ENCODE measurements around the gene STIMATE. TPM values are rescaled to one million over a fixed set of nuclear protein-coding genes. Genes with fewer than 3 reads are reported as not detected.
A peak's percentile ranks its signal among the peaks of the same experiment; 100 is the strongest.

Gene STIMATE
- total RNA-seq, 2 donors from 2014 or later, result 45.2 to 75.1 TPM

- Histone ChIP-seq H3K27ac (peak within 1 kb of the TSS; percentile 90 to 91), H3K36me3 (peaks cover 3% of the 10 kb centered on the region), H3K4me1 (ENCODE audit: control insufficient read depth in 1 of 2, low read depth in 2 of 2) (peaks cover 26 to 67% of the 10 kb centered on the region in 2 donors), H3K27me3 (replicated peaks; ENCODE audit: insufficient read depth) (no peaks in the 10 kb centered on the region), H3K9me3 (no peaks in the 10 kb centered on the region), H3K4me3 (peak within 1 kb of the TSS; percentile 60)
- ATAC-seq (ENCODE audit: insufficient number of reproducible peaks, low FRiP score, low read depth), result no peak
- no peak for TF ChIP-seq CTCF (IDR thresholded peaks at IDR 0.05)
- DNase-seq (ENCODE audit: low spot score), result no peak
These were observed 66.7 kb downstream of the STIMATE start, which contains the start of gene ITIH4 for GRCh38 chr3:52830535-52831258. TSS of gene ITIH4 (minus strand) at chr3:52830672. CDS start at chr3:52830642, 30 bp downstream.

- DNase-seq (ENCODE audit: low spot score), result no peak
- no peaks in the 10 kb centered on the region for H3K27me3 ChIP-seq (replicated peaks; ENCODE audit: insufficient read depth)
- no peak for TF ChIP-seq CTCF (IDR thresholded peaks at IDR 0.05)
- H3K36me3 ChIP-seq, result peaks cover 5% of the 10 kb centered on the region
- peaks cover 24 to 60% of the 10 kb centered on the region in 2 donors for H3K4me1 ChIP-seq (ENCODE audit: control insufficient read depth in 1 of 2, low read depth in 2 of 2)
- no peaks in the 10 kb centered on the region for H3K9me3 ChIP-seq
- H3K27ac ChIP-seq, result peak overlapping the region; percentile 90 to 91
- no peak for ATAC-seq (ENCODE audit: insufficient number of reproducible peaks, low FRiP score, low read depth)
- peak overlapping the region; percentile 60 for H3K4me3 ChIP-seq
These were observed 67.4 kb downstream of the STIMATE start for GRCh38 chr3:52829906-52830463.

GRCh38 chr3:52829482-52829881 is 67.9 kb downstream of the STIMATE start:
- Histone ChIP-seq H3K4me3 (peak overlapping the region; percentile 60), H3K9me3 (no peaks in the 10 kb centered on the region), H3K27ac (peak overlapping the region in 1 of 2 donors; percentile 91), H3K36me3 (peaks cover 6% of the 10 kb centered on the region), H3K4me1 (ENCODE audit: control insufficient read depth in 1 of 2, low read depth in 2 of 2) (peaks cover 24 to 55% of the 10 kb centered on the region in 2 donors), H3K27me3 (replicated peaks; ENCODE audit: insufficient read depth) (no peaks in the 10 kb centered on the region)
- no peak for DNase-seq (ENCODE audit: low spot score)
- ATAC-seq (ENCODE audit: insufficient number of reproducible peaks, low FRiP score, low read depth), result no peak
- no peak for TF ChIP-seq CTCF (IDR thresholded peaks at IDR 0.05)

GRCh38 chr3:52827866-52828376 is 69.4 kb downstream of the STIMATE start:
- no peak for ATAC-seq (ENCODE audit: insufficient number of reproducible peaks, low FRiP score, low read depth)
- peaks cover 10% of the 10 kb centered on the region for H3K36me3 ChIP-seq

More at GRCh38 chr3:52827866-52828376, 69.4 kb downstream of the STIMATE start:
- Histone ChIP-seq H3K27ac (no peak overlapping the region), H3K27me3 (replicated peaks; ENCODE audit: insufficient read depth) (no peaks in the 10 kb centered on the region), H3K4me3 (no peak overlapping the region), H3K4me1 (ENCODE audit: control insufficient read depth in 1 of 2, low read depth in 2 of 2) (peaks cover 24 to 40% of the 10 kb centered on the region in 2 donors), H3K9me3 (no peaks in the 10 kb centered on the region)
- DNase-seq (ENCODE audit: low spot score), result no peak
- no peak for TF ChIP-seq CTCF (IDR thresholded peaks at IDR 0.05)

Measured in thoracic aorta (tissue), 2 donors.